GM18907 (cell line): ENCODE data around the gene RASEF.
"Not testable (repeated sequence)": the region's sequence is repeated elsewhere in the genome, so short reads cannot be mapped to it uniquely, and the experiment has no call there.

Experiments
- ATAC-seq: cut with Tn5 transposase; IDR thresholded peaks from one replicate; pipeline ENCODE4 v1.9.1; 2021; ENCODE audit warnings: mild to moderate bottlenecking, moderate library complexity; ENCODE audit not compliant: unreplicated experiment

The RASEF gene

DNA sequence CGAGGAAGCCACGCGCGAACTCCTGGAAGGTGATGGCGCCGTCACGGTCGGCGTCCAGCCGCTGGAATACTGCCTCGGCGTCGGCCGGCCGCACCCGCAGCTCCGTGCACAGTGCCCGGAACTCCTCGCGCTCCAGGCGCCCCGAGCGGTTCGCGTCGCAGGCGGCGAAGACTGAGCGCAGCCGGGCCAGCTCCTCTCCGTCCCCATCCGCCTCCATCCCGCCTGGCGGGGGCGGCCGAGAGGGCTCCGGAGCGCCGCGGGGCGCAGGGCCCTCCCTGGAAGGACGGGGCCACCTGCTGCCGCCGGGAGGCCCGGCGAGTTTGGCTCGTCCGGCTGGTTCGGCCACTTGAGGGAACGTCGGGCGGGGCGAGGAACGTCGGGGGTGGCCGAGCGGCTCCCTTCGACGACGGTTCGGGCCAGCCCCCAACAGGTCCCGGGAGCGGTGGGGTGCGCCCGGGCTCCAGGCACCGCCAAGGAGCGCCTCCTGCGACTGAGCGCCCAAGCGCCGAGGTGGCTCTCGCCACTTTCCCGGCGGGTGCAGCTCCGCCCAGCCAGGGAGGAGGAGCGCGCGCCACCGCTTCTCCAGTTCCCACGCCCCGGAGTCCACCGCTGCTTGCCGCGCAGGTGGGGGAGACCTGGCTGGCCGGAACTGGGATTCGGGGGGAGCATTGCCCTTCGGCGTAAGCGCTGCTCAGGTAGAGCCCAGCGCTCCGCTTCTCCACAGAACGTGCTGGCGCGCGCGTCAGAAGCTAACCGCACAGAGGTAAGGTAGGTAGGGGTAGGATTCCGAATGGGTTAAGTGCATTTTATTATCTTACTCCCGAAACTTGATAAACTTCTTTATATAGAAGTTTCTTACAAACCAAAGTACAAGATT, at the start of gene RASEF:
RASEF (minus strand) TSS at position 492 of the 877 bp plus-strand sequence; CDS start at position 217, 275 bp downstream.
- no peak for ATAC-seq

DNA sequence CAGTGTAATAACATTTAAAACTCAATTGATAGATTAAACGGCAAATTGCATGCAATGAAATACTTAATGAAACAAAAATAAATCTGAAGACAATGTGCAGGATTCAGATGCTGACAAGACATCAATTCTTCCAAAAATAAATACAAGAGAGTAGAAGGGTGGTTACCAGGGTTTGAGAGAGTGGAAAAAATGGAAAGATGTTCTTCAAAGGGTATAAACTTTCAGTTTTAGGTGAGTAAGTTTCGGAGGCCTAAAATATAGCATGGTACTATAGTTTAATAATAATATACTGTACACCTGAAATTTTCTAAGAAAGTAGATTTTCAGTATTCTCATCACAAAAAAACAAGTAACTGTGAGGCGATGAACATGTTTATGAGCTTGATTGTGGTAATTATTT, 48.2 kb upstream of the RASEF start:
- no peak for ATAC-seq

DNA sequence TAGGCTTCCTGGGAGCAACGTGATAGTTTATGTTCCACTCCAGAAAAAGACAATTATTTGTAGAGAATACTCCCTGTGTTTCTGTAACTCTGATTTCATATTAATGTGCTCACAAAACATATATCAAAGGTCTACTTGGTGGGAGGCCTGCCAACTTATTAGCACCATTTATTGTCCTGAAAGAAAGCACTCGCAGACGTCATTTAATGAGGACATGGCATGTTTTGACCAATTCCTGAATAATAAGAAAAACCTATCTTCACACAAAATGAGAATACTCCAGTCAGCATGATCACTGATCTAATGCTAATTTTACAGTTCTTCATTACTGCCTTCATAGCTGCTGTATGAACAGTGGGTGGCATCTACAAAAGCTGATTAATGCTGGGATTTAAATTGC, 46.4 kb upstream of the RASEF start:
- ATAC-seq: no peak

DNA sequence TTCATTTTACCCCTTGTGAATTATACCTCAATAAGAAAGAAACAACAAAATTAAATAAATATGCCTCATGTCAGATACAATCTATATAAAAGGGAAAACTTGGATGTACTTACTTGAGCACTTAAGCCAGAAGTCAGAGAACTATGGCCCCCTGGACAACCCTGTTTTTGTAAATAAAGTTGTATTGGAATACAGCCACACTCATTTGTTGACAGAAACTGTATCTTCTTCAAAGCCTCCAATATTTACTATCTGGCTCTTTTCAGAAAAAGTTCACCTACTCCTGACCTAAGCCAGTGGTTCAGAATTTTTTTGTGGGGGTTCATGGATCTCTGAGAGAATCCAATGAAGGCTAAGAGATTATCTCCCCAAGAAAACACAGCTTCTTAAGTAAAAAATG, 45.3 kb upstream of the RASEF start:
- ATAC-seq: no peak

GRCh38 chr9:83106772-83107171, 43.8 kb upstream of the RASEF start:
- no peak for ATAC-seq

DNA sequence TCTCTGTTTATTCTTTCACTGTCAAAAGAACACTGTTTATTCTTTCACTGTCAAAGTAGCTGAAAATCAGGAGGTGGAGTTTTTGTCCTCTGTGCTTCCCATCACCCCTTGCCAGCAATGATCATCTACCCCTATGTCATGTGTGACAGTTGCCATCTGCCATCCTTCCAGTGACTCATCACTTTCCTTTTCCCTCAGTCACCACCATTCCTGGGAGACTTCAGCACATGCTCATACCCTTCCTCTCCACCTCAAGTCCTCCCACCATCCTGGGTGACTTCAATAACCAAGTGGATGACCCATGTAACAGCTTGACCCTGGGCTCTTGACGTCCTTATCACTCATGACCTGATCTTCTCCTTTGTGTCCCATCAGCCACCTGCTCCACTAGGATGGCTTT, 43.3 kb upstream of the RASEF start:
- ATAC-seq: no peak

DNA sequence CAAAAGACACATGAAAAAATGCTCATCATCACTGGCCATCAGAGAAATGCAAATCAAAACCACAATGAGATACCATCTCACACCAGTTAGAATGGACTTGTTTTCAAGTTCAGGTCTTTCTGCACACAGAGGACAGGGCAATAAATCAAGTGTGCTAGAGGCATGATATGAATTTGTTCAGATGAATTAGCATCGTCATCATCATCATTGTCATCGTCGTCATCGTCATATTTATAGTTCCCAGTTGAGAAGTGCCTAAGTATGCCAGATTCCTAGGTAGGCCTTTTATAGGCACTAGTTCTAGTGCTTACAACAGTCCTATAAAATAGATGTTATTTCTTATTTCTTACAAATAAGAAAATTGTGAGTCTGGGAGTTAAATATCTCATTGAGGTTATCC, 34.7 kb upstream of the RASEF start:
- no peak for ATAC-seq

DNA sequence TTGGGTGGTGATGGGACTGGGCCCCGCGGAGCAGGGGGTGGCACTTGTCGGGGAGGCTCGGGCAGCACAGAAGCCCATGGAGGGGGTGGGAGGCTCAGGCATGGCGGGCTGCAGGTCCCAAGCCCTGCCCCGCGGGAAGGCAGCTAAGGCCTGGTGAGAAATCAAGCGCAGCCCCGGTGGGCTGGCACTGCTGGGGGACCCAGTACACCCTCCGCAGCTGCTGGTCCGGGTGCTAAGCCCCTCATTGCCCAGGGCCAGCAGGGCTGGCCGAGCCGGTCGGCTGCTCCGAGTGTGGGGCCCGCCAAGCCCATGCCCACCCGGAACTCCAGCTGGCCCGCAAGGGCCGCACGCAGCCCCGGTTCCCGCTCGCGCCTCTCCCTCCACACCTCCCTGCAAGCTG, 30.4 kb upstream of the RASEF start:
- ATAC-seq: not testable (repeated sequence)

DNA sequence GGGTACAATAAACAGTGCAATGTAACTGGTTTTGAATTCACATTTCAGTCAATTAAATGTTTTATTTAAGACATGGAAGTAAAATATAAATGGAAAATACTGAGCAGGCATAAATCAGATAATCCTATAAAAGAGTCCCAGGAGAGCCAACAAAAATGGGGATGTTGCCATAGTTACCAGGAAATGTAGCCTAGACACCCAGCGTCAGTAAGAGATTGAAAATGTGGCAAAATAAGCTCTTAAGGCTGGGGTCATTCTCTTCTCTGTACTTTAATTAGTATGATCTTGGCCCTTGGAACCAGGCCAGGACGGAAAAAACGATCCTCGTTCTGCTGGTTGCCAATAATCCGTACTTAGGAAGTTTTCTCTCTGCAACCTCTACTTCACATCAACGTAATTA, 18.9 kb upstream of the RASEF start:
- no peak for ATAC-seq

DNA sequence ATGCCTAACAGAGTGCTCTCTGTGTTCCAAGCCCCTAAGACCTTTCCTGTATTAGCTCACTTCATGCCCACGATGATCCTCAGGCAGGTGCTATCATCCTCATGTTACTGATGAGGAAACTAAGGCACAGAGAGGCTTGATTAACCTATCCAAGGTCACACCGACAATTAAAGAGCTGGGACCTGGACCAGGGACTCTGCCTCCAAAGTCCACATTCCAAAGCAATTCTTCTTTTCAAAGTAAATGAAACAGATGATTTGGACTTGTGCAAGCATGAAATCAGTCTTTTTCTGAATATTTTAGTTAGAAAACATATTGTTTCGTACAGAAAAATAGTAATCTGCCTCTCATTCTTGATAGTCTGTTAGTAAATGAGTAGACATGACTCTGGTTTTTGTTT, 18.1 kb upstream of the RASEF start:
- ATAC-seq: no peak

DNA sequence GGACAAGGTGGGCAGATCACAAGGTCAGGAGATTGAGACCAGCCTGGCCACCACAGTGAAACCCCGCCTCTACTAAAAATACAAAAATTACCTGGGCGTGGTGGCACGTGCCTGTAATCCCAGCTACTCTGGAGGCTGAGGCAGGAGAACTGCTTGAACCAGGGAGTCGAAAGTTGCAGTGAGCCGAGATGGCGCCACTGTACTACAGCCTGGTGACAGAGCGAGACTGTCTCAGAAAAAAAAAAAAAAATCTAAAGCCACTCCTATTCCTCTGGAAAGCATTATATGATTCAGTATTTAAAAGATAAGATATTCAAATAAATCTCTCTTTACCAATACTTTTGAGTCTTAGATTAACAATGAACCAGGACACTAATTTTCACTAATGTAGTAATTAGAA, 13.0 kb upstream of the RASEF start:
- not testable (repeated sequence) for ATAC-seq

GRCh38 chr9:83072498-83072897, 9.6 kb upstream of the RASEF start:
- not testable (repeated sequence) for ATAC-seq

GRCh38 chr9:83071626-83072025, 8.7 kb upstream of the RASEF start:
- ATAC-seq: no peak

GRCh38 chr9:83070261-83070660, 7.3 kb upstream of the RASEF start:
- no peak for ATAC-seq

DNA sequence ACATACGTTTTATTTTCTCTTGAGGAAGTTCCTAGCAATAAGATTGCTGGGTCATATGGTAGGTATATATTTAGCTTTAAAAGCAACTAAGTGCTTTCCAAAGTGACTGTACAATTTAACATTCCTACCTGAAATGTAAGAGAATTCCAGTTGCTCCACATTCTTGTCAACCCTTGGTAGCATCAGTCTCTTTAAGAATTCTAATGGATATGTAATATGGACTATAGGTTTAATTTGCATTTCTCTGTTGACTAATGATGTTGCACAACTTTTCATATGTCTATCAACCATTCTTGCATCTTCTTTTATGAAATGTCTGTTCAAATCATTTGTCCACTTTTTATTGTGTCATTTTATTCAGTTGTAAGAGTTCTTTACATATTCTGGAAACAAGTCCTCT, 6.7 kb upstream of the RASEF start:
- ATAC-seq: no peak

- ATAC-seq: no peak
Measured at GRCh38 chr9:83068414-83068813, 5.5 kb upstream of the RASEF start.

DNA sequence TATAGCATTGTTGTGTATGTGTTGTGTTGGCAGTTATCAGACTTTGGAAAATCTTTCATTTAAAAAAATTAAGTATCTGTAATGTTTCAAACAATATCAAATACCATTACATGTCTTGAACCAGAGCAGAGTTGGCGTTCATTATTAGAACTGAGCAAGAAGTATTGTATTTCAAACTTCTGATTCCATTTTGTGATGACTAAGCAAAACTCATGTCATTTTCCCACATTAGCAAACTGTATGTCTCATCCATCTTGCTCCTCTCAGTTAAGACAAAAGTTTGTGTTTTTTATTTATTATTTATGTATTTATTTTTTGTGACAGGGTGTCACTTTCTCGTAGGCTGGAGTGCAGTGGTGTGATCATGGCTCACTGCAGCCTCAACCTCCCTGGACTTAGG, 4.6 kb upstream of the RASEF start:
- no peak for ATAC-seq

- no peak for ATAC-seq
Measured at GRCh38 chr9:83066771-83067170, 3.8 kb upstream of the RASEF start.

DNA sequence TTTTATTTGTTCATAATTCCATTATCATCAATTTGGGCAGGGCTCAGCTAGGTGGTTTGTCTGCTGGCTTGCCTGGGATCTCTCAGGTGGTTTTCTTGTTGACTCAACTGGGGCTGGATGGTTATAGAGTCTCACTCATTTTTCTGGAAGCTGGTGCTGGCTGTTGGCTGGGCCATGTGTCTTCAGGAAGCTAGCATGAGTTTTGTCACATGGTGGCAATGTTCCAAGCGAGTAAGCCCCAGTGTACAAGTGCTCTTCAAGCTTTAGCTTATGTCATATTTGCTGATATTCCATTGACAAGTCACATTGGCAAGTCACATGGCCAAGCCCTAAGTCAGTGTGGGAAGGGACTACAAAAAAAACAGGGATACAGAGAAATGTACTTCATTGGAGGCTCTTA, 2.3 kb upstream of the RASEF start:
- no peak for ATAC-seq

DNA sequence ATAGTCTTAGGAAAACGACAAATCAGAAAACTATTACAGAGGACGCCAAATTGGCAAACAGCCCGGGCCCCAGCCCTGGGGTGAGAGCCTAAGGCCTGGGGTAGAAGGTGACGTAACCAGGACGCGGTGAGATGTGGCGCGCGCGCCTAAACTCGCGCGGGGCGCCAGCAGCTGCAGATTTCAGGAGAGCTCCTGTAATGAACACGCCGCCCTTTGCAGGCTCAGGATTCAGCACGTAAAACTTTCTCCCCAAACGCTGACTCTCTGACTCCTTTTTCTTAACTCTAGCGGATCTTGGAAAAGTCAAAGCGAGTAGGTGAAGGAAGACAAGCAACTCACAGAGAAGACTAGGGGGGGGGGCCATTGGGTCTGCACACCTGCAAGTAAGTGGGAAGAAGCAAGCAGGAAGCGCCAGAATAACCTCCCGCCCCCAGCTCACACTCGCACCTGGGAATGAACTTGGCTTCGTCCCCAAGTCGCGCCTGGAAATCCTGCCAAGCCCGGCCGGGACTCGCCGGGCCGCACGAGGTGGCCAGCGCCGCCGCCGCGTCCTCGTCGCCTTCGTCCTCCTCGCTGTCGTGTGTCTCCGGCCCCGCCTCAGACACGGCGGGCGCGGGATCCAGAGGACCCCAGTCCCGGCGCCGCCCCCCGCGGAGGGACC, 822 bp downstream of the RASEF start:
- no peak for ATAC-seq

- no peak for ATAC-seq
Measured at GRCh38 chr9:83061036-83061435, 1.9 kb downstream of the RASEF start.

- no peak for ATAC-seq
Measured at GRCh38 chr9:83060556-83060955, 2.4 kb downstream of the RASEF start.
